GM12878 (cell line): ENCODE measurements around the gene CBFB. TPM values are rescaled to one million over a fixed set of nuclear protein-coding genes. Genes with fewer than 3 reads are reported as not detected.

ENCODE experiments used
- ATAC-seq: fragments of 200-7000 bp; cut with Tn5 transposase; 3 replicates; pipeline ENCODE4 v1.9.1; 2020; ENCODE audit warnings: mild to moderate bottlenecking, moderate library complexity
- BruUV-seq: library from RNA; stranded (reverse); fragments of 400-500 nt; replicated peaks from 2 replicates; lab custom pipeline; 2021; lab: Mats Ljungman, UMichigan
- CTCF ChIA-PET: fragments of 300-600 bp; sonication (Branson Sonifier 250); formaldehyde crosslinking; extraction: SDS; loops from one replicate; lab custom pipeline; 2021; ENCODE audit warnings: inconsistent platforms; lab: Yijun Ruan, JAX
- POLR2A ChIA-PET: fragments of 350-600 bp; formaldehyde crosslinking; extraction: SDS; loops from one replicate; lab custom pipeline; 2021; ENCODE audit warnings: inconsistent platforms; lab: Charles Lee
- RAD21 ChIA-PET: fragments of 300-600 bp; sonication (Branson Sonifier 250); formaldehyde crosslinking; loops from one replicate; lab custom pipeline; 2023; ENCODE audit warnings: antibody characterized with exemption; ENCODE audit not compliant: unreplicated experiment; lab: Charles Lee
- SMC1A ChIA-PET: fragments of 300-600 bp; sonication (Branson Sonifier 250); formaldehyde crosslinking; loops from one replicate; lab custom pipeline; 2023; ENCODE audit not compliant: unreplicated experiment, uncharacterized antibody; lab: Charles Lee
- DNase-seq: peaks from one replicate; pipeline ENCODE4 v3.0.0-alpha.2; 2011; ENCODE audit warnings: low read depth, low spot score
- FAIRE-seq: peaks from 3 replicates; lab custom pipeline; 2011; peaks lifted over from hg19 to GRCh38; lab: Jason Lieb, UNC
- H2AFZ ChIP-seq: 2 replicates; pipeline ENCODE4 v1.6.0; 2011; ENCODE audit warnings: low read depth, low read length, control low read depth; ENCODE audit not compliant: control insufficient read depth
- H3K27ac ChIP-seq: 2 replicates; pipeline ENCODE4 v1.5.1; 2011; ENCODE audit warnings: control low read depth; ENCODE audit not compliant: control insufficient read depth, insufficient read depth
- H3K27me3 ChIP-seq, 2 experiments: replicated peaks in 1 of 2; 2 replicates each; pipeline versions ENCODE4 v1.6.0 to v1.6.1; 2011; ENCODE audit warnings: low read length in 1 of 2; ENCODE audit not compliant: control insufficient read depth in 2 of 2, insufficient read depth in 2 of 2
- H3K36me3 ChIP-seq, 2 experiments: 2 replicates each; pipeline ENCODE4 v1.5.1; 2011; ENCODE audit warnings: low read length in 1 of 2; ENCODE audit not compliant: control insufficient read depth in 2 of 2, insufficient read depth in 2 of 2
- H3K4me1 ChIP-seq: 2 replicates; pipeline ENCODE4 v1.6.1; 2011; ENCODE audit warnings: mild to moderate bottlenecking, low read length, moderate library complexity, mixed read lengths; ENCODE audit not compliant: control insufficient read depth, insufficient read depth
- H3K4me2 ChIP-seq: 2 replicates; pipeline ENCODE4 v1.6.0; 2011; ENCODE audit warnings: control low read depth; ENCODE audit not compliant: control insufficient read depth, insufficient read depth
- H3K4me3 ChIP-seq: fragments of 200-600 bp; sonication (generic); 2 replicates; pipeline ENCODE4 v1.5.1; 2016
- H3K79me2 ChIP-seq: 2 replicates; pipeline ENCODE4 v1.6.0; 2011; ENCODE audit warnings: low read length; ENCODE audit not compliant: control insufficient read depth, insufficient read depth
- H3K9ac ChIP-seq: 2 replicates; pipeline ENCODE4 v1.8.0; 2011; ENCODE audit warnings: low read length, control low read depth, mixed read lengths; ENCODE audit not compliant: control insufficient read depth, insufficient read depth
- H3K9me3 ChIP-seq: replicated peaks from 3 replicates; pipeline ENCODE4 v1.5.1; 2011; ENCODE audit warnings: mild to moderate bottlenecking, low read length; ENCODE audit not compliant: control insufficient read depth, insufficient read depth
- H4K20me1 ChIP-seq: 2 replicates; pipeline ENCODE4 v1.6.0; 2011; ENCODE audit not compliant: control insufficient read depth, insufficient read depth
- BCL11A ChIP-seq: IDR thresholded peaks from 2 replicates; pipeline ENCODE4 v1.6.1; 2011; ENCODE audit warnings: low read depth, low read length
- EED ChIP-seq: sonication (generic); IDR thresholded peaks from 2 replicates; pipeline ENCODE4 v1.6.1; 2016; ENCODE audit warnings: antibody characterized with exemption, low read depth
- RFX5 ChIP-seq: IDR thresholded peaks from 2 replicates; pipeline ENCODE4 v1.6.1; 2011; ENCODE audit warnings: low read depth, low read length, improper control_type of control experiment
- SMAD5 ChIP-seq: IDR thresholded peaks from 2 replicates; pipeline ENCODE4 v1.6.1; 2016; ENCODE audit warnings: antibody characterized with exemption, low read depth
- WGBS: methylation state at CpG from one replicate; pipeline ENCODE4 v1.1.6; 2016; ENCODE audit warnings: low lambda C conversion rate; ENCODE audit not compliant: insufficient replicate concordance, insufficient coverage; ENCODE audit errors: missing lambda C conversion rate; 5-methylcytosine and 5-hydroxymethylcytosine counted together
- in situ Hi-C: fragments of 300-500 bp; cut with MboI; formaldehyde crosslinking; loops from 9 replicates; pipeline ENCODE4 v1.14.3; 2018; ENCODE audit warnings: mixed read lengths
- intact Hi-C: fragments of 100-400 bp; cut with micrococcal nuclease; formaldehyde crosslinking; loops from one replicate; pipeline ENCODE4 v1.14.2; 2022; ENCODE audit not compliant: unreplicated experiment
- polyA plus RNA-seq, 11 experiments: library from polyadenylated mRNA; depleted of rRNA in 4 of 11; unstranded in 6 of 11; stranded (reverse) in 5 of 11; fragments of >200 nt; fragmentation: Nextera tagmentation in 4 of 11; fragmentation: Illumina TruSeq in 1 of 11; extraction: Ambion mirVana in 4 of 11; extraction: Trizol in 1 of 11; gene quantifications; 1 replicate in 1 of 11; 2 replicates in 10 of 11; pipeline versions ENCODE4 v1.2.1 to v1.2.3, GENCODE V29; 2011 to 2016; ENCODE audit warnings: inconsistent platforms in 2 of 11, missing spikeins in 2 of 11, low read depth in 1 of 11
- total RNA-seq, 4 experiments: library from RNA; depleted of rRNA in 3 of 4; stranded (reverse); fragments of >200 nt in 3 of 4; fragmentation: Illumina TruSeq in 1 of 4; extraction: Trizol in 1 of 4; gene quantifications; 2 replicates each; pipeline versions ENCODE4 v1.2.1 to v1.2.3, GENCODE V29; 2013 to 2021
- TF ChIP-seq, protein P1 (sequence below): fragments of 450-650 bp; formaldehyde crosslinking; IDR thresholded peaks from 2 replicates; pipeline ENCODE4 v1.5.0; 2022; ENCODE audit warnings: mild to moderate bottlenecking, missing genetic modification characterization

CBFB gene
- total and polyA plus RNA-seq, 10 of the 15 experiments (the other 5 are each of a cell fraction or from before 2014, with no cell fraction given): 25.3 to 83.8 (median 65.7) TPM

- Histone ChIP-seq H3K27ac (no peak overlapping the region), H3K36me3 (peaks cover 0 to 7% of the 10 kb centered on the region in 2 experiments; a peak in 1 of 4 replicates), H3K4me2 (no peak overlapping the region), H4K20me1 (no peaks in the 10 kb centered on the region; the same call in 1 of the 2 replicates), H2AFZ (no peak overlapping the region), H3K4me3 (no peak overlapping the region), H3K79me2 (peaks cover 25% of the 10 kb centered on the region), H3K27me3 (no peaks in the 10 kb centered on the region), H3K4me1 (peaks cover 4% of the 10 kb centered on the region), H3K9me3 (no peaks in the 10 kb centered on the region), H3K9ac (no peak overlapping the region)
- BruUV-seq: no TSS peak
- in situ Hi-C loops: no loop called here
- ATAC-seq (no peak), FAIRE-seq (no peak), DNase-seq (no peak)
- ChIA-PET CTCF (interaction anchor here (1.3 kb wide), 1 partner anchor 10 kb away, joined by 3 read pairs; no protein-coding TSS in a partner anchor), RAD21 (no interaction called here), SMC1A (no interaction called here), POLR2A (interaction anchor here (0.6 kb wide), 1 partner anchor 121 kb away, joined by 8 read pairs; no protein-coding TSS in a partner anchor)
- 100% methylated on average over 2 of the region's 2 CpGs for whole genome bisulfite sequencing
- TF ChIP-seq SMAD5: no peak
- TF ChIP-seq EED: no peak
- no peak for TF ChIP-seq RFX5
- TF ChIP-seq, protein P1, sequence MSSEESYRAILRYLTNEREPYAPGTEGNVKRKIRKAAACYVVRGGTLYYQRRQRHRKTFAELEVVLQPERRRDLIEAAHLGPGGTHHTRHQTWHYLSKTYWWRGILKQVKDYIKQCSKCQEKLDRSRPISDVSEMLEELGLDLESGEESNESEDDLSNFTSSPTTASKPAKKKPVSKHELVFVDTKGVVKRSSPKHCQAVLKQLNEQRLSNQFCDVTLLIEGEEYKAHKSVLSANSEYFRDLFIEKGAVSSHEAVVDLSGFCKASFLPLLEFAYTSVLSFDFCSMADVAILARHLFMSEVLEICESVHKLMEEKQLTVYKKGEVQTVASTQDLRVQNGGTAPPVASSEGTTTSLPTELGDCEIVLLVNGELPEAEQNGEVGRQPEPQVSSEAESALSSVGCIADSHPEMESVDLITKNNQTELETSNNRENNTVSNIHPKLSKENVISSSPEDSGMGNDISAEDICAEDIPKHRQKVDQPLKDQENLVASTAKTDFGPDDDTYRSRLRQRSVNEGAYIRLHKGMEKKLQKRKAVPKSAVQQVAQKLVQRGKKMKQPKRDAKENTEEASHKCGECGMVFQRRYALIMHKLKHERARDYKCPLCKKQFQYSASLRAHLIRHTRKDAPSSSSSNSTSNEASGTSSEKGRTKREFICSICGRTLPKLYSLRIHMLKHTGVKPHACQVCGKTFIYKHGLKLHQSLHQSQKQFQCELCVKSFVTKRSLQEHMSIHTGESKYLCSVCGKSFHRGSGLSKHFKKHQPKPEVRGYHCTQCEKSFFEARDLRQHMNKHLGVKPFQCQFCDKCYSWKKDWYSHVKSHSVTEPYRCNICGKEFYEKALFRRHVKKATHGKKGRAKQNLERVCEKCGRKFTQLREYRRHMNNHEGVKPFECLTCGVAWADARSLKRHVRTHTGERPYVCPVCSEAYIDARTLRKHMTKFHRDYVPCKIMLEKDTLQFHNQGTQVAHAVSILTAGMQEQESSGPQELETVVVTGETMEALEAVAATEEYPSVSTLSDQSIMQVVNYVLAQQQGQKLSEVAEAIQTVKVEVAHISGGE (CRISPR knock-in tag): no peak
- TF ChIP-seq BCL11A: no peak
- intact Hi-C loops: no loop called here
These were observed 21.8 kb downstream of the CBFB start for GRCh38 chr16:67050796-67051195.
